NCI-H2029 treated with DMSO at 0.1 percent for 48 hours (cell line): ENCODE results near the gene SS18.

Source experiments
- DNase-seq: peaks from one replicate; lab custom pipeline; 2025; lab: John Stamatoyannopoulos, UW

SS18 gene

GRCh38 chr18:26002375-26002910 lies 88.0 kb downstream of the SS18 start:
- DNase-seq: no peak

- no peak for DNase-seq
These were observed 92.0 kb downstream of the SS18 start for GRCh38 chr18:25998461-25998860.

GRCh38 chr18:25992566-25992965 lies 97.8 kb downstream of the SS18 start:
- DNase-seq: no peak

- DNase-seq: no peak
These were observed 99.9 kb downstream of the SS18 start for GRCh38 chr18:25990473-25990872.

GRCh38 chr18:25985707-25986394 lies 104.6 kb downstream of the SS18 start:
- no peak for DNase-seq

GRCh38 chr18:25983730-25984129 lies 106.7 kb downstream of the SS18 start:
- DNase-seq: no peak

- no peak for DNase-seq
These were observed 107.5 kb downstream of the SS18 start for GRCh38 chr18:25982961-25983360.

- no peak for DNase-seq
These were observed 108.3 kb downstream of the SS18 start for GRCh38 chr18:25982153-25982552.

GRCh38 chr18:25979369-25980040 lies 110.9 kb downstream of the SS18 start:
- DNase-seq: no peak

GRCh38 chr18:25976554-25976953 lies 113.9 kb downstream of the SS18 start:
- DNase-seq: no peak

- DNase-seq: no peak
These were observed 115.8 kb downstream of the SS18 start for GRCh38 chr18:25974630-25975077.
